ENCODE data around the gene OSBPL8. TPM values are rescaled to one million over a fixed set of nuclear protein-coding genes. Genes with fewer than 3 reads are reported as not detected.

The OSBPL8 gene
- total RNA-seq: 100 to 1,000 TPM; 101 TPM

GRCh38 chr12:76559400-76560085 is at the start of gene OSBPL8:
Gene OSBPL8 (minus strand): TSS chr12:76559771. CDS start chr12:76487551, 72,220 bp downstream.
- H3K9me3 Mint-ChIP-seq: no peaks in the 10 kb centered on the region
- POLR2A ChIA-PET: interaction anchor here (0.9 to 3.0 kb wide), 10 partner anchors 10 to 1048 kb away, joined by 3 to 14 read pairs (median 5); partner anchors contain the start of genes BBS10, KRR1, NAP1L1 and ZDHHC17
- ATAC-seq (ENCODE audit: low read depth) (peak; percentile 75), DNase-seq (peak; percentile 97)
- peak within 1 kb of the TSS; percentile 93 for H3K4me3 Mint-ChIP-seq
- H3K27me3 Mint-ChIP-seq: no peaks in the 10 kb centered on the region
- peak within 1 kb of the TSS; percentile 97 for H3K27ac Mint-ChIP-seq
- H3K4me1 Mint-ChIP-seq: peaks cover 29% of the 10 kb centered on the region
- H3K36me3 Mint-ChIP-seq: peaks cover 13% of the 10 kb centered on the region

GRCh38 chr12:76608070-76608469 is 48.5 kb upstream of the OSBPL8 start:
- Mint-ChIP-seq H3K4me1 (no peaks in the 10 kb centered on the region), H3K36me3 (no peaks in the 10 kb centered on the region), H3K27me3 (peaks cover 15% of the 10 kb centered on the region), H3K27ac (no peak overlapping the region), H3K9me3 (no peaks in the 10 kb centered on the region), H3K4me3 (no peak overlapping the region)
- DNase-seq: no peak
- POLR2A ChIA-PET: no interaction called here
- ATAC-seq (ENCODE audit: low read depth): no peak

- Mint-ChIP-seq H3K27ac (no peak overlapping the region), H3K36me3 (no peaks in the 10 kb centered on the region), H3K9me3 (peaks cover 5% of the 10 kb centered on the region), H3K27me3 (peaks cover 2% of the 10 kb centered on the region), H3K4me3 (no peak overlapping the region), H3K4me1 (no peaks in the 10 kb centered on the region)
- no peak for DNase-seq
- no peak for ATAC-seq (ENCODE audit: low read depth)
- POLR2A ChIA-PET: no interaction called here
Observed at GRCh38 chr12:76595056-76595455, 35.5 kb upstream of the OSBPL8 start.

GRCh38 chr12:76591476-76591875 is 31.9 kb upstream of the OSBPL8 start:
- Mint-ChIP-seq H3K27me3 (peaks cover 2% of the 10 kb centered on the region), H3K36me3 (no peaks in the 10 kb centered on the region), H3K4me1 (peaks cover 7% of the 10 kb centered on the region), H3K27ac (no peak overlapping the region), H3K4me3 (no peak overlapping the region), H3K9me3 (peaks cover 5% of the 10 kb centered on the region)
- no peak for DNase-seq
- no peak for ATAC-seq (ENCODE audit: low read depth)
- POLR2A ChIA-PET: no interaction called here

GRCh38 chr12:76590131-76590530 is 30.6 kb upstream of the OSBPL8 start:
- H3K27ac Mint-ChIP-seq: no peak overlapping the region
- H3K27me3 Mint-ChIP-seq: peaks cover 2% of the 10 kb centered on the region
- H3K9me3 Mint-ChIP-seq: peaks cover 5% of the 10 kb centered on the region
- peaks cover 7% of the 10 kb centered on the region for H3K4me1 Mint-ChIP-seq
- no peak overlapping the region for H3K4me3 Mint-ChIP-seq
- POLR2A ChIA-PET: no interaction called here
- no peak for DNase-seq
- no peak for ATAC-seq (ENCODE audit: low read depth)
- no peaks in the 10 kb centered on the region for H3K36me3 Mint-ChIP-seq

GRCh38 chr12:76588881-76589565 is 29.5 kb upstream of the OSBPL8 start:
- peak; percentile 78 for ATAC-seq (ENCODE audit: low read depth)
- POLR2A ChIA-PET: interaction anchor here (1.7 kb wide), 1 partner anchor 30 kb away, joined by 8 read pairs; the partner anchor contains the start of gene OSBPL8
- peak overlapping the region; percentile 71 for H3K27ac Mint-ChIP-seq

GRCh38 chr12:76587428-76588178 is 28.0 kb upstream of the OSBPL8 start:
- ATAC-seq (ENCODE audit: low read depth): no peak
- DNase-seq: no peak
- Mint-ChIP-seq H3K36me3 (no peaks in the 10 kb centered on the region), H3K27me3 (peaks cover 2% of the 10 kb centered on the region), H3K27ac (no peak overlapping the region), H3K4me1 (peaks cover 7% of the 10 kb centered on the region), H3K4me3 (no peak overlapping the region), H3K9me3 (peaks cover 3% of the 10 kb centered on the region)
- POLR2A ChIA-PET: interaction anchor here (2.3 kb wide), 1 partner anchor 28 kb away, joined by 7 read pairs; the partner anchor contains the start of gene OSBPL8

More at GRCh38 chr12:76588881-76589565, 29.5 kb upstream of the OSBPL8 start:
- Mint-ChIP-seq H3K4me3 (no peak overlapping the region), H3K4me1 (peaks cover 7% of the 10 kb centered on the region), H3K9me3 (peaks cover 5% of the 10 kb centered on the region), H3K36me3 (no peaks in the 10 kb centered on the region), H3K27me3 (peaks cover 2% of the 10 kb centered on the region)
- no peak for DNase-seq

GRCh38 chr12:76586764-76587395 is 27.3 kb upstream of the OSBPL8 start:
- no peak for ATAC-seq (ENCODE audit: low read depth)
- H3K4me3 Mint-ChIP-seq: no peak overlapping the region
- peaks cover 1% of the 10 kb centered on the region for H3K9me3 Mint-ChIP-seq
- peaks cover 7% of the 10 kb centered on the region for H3K4me1 Mint-ChIP-seq
- H3K27me3 Mint-ChIP-seq: peaks cover 2% of the 10 kb centered on the region
- POLR2A ChIA-PET: interaction anchor here (2.3 kb wide), 1 partner anchor 27 kb away, joined by 7 read pairs; the partner anchor contains the start of gene OSBPL8
- no peaks in the 10 kb centered on the region for H3K36me3 Mint-ChIP-seq
- H3K27ac Mint-ChIP-seq: no peak overlapping the region
- no peak for DNase-seq

GRCh38 chr12:76583301-76583700 is 23.7 kb upstream of the OSBPL8 start:
- POLR2A ChIA-PET: no interaction called here
- no peak for ATAC-seq (ENCODE audit: low read depth)
- no peak overlapping the region for H3K4me3 Mint-ChIP-seq
- peaks cover 2% of the 10 kb centered on the region for H3K4me1 Mint-ChIP-seq
- no peak overlapping the region for H3K27ac Mint-ChIP-seq
- DNase-seq: no peak
- H3K36me3 Mint-ChIP-seq: no peaks in the 10 kb centered on the region
- H3K27me3 Mint-ChIP-seq: no peaks in the 10 kb centered on the region
- no peaks in the 10 kb centered on the region for H3K9me3 Mint-ChIP-seq

- H3K4me1 Mint-ChIP-seq: peaks cover 8% of the 10 kb centered on the region
- POLR2A ChIA-PET: no interaction called here
- no peak for DNase-seq
- no peak for ATAC-seq (ENCODE audit: low read depth)
- no peak overlapping the region for H3K4me3 Mint-ChIP-seq
- H3K36me3 Mint-ChIP-seq: peaks cover 15% of the 10 kb centered on the region
- H3K9me3 Mint-ChIP-seq: peaks cover 10% of the 10 kb centered on the region
- no peaks in the 10 kb centered on the region for H3K27me3 Mint-ChIP-seq
- no peak overlapping the region for H3K27ac Mint-ChIP-seq
Observed at GRCh38 chr12:76573840-76574373, 14.3 kb upstream of the OSBPL8 start.

- no peak overlapping the region for H3K4me3 Mint-ChIP-seq
- POLR2A ChIA-PET: no interaction called here
- ATAC-seq (ENCODE audit: low read depth) (no peak), DNase-seq (no peak)
- H3K36me3 Mint-ChIP-seq: peaks cover 15% of the 10 kb centered on the region
- H3K9me3 Mint-ChIP-seq: peaks cover 10% of the 10 kb centered on the region
- peaks cover 8% of the 10 kb centered on the region for H3K4me1 Mint-ChIP-seq
- no peaks in the 10 kb centered on the region for H3K27me3 Mint-ChIP-seq
- H3K27ac Mint-ChIP-seq: no peak overlapping the region
Observed at GRCh38 chr12:76571256-76571655, 11.7 kb upstream of the OSBPL8 start.

- POLR2A ChIA-PET: interaction anchor here (0.7 kb wide), 1 partner anchor 10 kb away, joined by 5 read pairs; the partner anchor contains the start of gene OSBPL8
- ATAC-seq (ENCODE audit: low read depth) (peak; percentile 63), DNase-seq (no peak)
- Mint-ChIP-seq H3K4me3 (peak overlapping the region; percentile 41), H3K27ac (peak overlapping the region; percentile 72), H3K4me1 (peaks cover 8% of the 10 kb centered on the region), H3K36me3 (peaks cover 15% of the 10 kb centered on the region), H3K9me3 (peaks cover 7% of the 10 kb centered on the region), H3K27me3 (no peaks in the 10 kb centered on the region)
Observed at GRCh38 chr12:76569685-76570604, 10.4 kb upstream of the OSBPL8 start.
